WTC11 (cell line): ENCODE measurements around the gene DYSF. TPM values are rescaled to one million over a fixed set of nuclear protein-coding genes. Genes with fewer than 3 reads are reported as not detected.

Source experiments
- ATF2 ChIP-seq: sonication (generic); formaldehyde crosslinking; IDR thresholded peaks from 2 replicates; pipeline ENCODE4 v1.8.1; 2022; ENCODE audit warnings: low read depth, missing genetic modification reagents, borderline replicate concordance
- ATF6 ChIP-seq: sonication (generic); formaldehyde crosslinking; IDR thresholded peaks from 2 replicates; pipeline ENCODE4 v1.8.1; 2023; ENCODE audit warnings: mild to moderate bottlenecking, missing genetic modification reagents
- E2F1 ChIP-seq: sonication (generic); formaldehyde crosslinking; IDR thresholded peaks from 2 replicates; pipeline ENCODE4 v1.8.0; 2022; ENCODE audit warnings: mild to moderate bottlenecking, missing genetic modification reagents
- FOXP1 ChIP-seq: sonication (generic); formaldehyde crosslinking; IDR thresholded peaks from 2 replicates; pipeline ENCODE4 v1.8.0; 2022; ENCODE audit warnings: missing genetic modification reagents, mild to moderate bottlenecking, moderate library complexity, borderline replicate concordance
- IRF2 ChIP-seq: sonication (generic); formaldehyde crosslinking; IDR thresholded peaks from 2 replicates; pipeline ENCODE4 v1.8.0; 2022; ENCODE audit warnings: low read depth, missing genetic modification reagents, borderline replicate concordance
- MLX ChIP-seq: sonication (generic); formaldehyde crosslinking; IDR thresholded peaks from 2 replicates; pipeline ENCODE4 v1.8.1; 2023; ENCODE audit warnings: mild to moderate bottlenecking, missing genetic modification reagents, moderate library complexity
- MYBL2 ChIP-seq: sonication (generic); formaldehyde crosslinking; IDR thresholded peaks from 2 replicates; pipeline ENCODE4 v1.8.1; 2023; ENCODE audit warnings: mild to moderate bottlenecking, moderate library complexity, missing genetic modification reagents
- OVOL2 ChIP-seq: fragments of 250-450 bp; sonication (Bioruptor Pico); IDR thresholded peaks from 2 replicates; pipeline ENCODE4 v1.9.0; 2021; ENCODE audit warnings: mild to moderate bottlenecking, borderline replicate concordance
- SMAD4 ChIP-seq: sonication (generic); formaldehyde crosslinking; IDR thresholded peaks from 2 replicates; pipeline ENCODE4 v1.8.0; 2022; ENCODE audit warnings: mild to moderate bottlenecking, missing genetic modification reagents
- TCF7 ChIP-seq: sonication (generic); formaldehyde crosslinking; IDR thresholded peaks from 2 replicates; pipeline ENCODE4 v1.8.0; 2022; ENCODE audit warnings: mild to moderate bottlenecking, low read depth, missing genetic modification reagents, moderate library complexity
- TEAD1 ChIP-seq: sonication (generic); formaldehyde crosslinking; IDR thresholded peaks from 2 replicates; pipeline ENCODE4 v1.8.0; 2022; ENCODE audit warnings: mild to moderate bottlenecking, missing genetic modification reagents
- ZNF138 ChIP-seq: sonication (generic); formaldehyde crosslinking; conservative IDR thresholded peaks from 2 replicates; pipeline ENCODE4 v1.8.1; 2022; ENCODE audit warnings: mild to moderate bottlenecking, moderate library complexity, missing genetic modification reagents
- ZNF232 ChIP-seq: sonication (generic); formaldehyde crosslinking; IDR thresholded peaks from 2 replicates; pipeline ENCODE4 v1.8.0; 2022; ENCODE audit warnings: mild to moderate bottlenecking, missing genetic modification reagents
- ZNF396 ChIP-seq: fragments of 250-450 bp; sonication (Bioruptor Pico); IDR thresholded peaks from 2 replicates; pipeline ENCODE4 v1.8.0; 2021; ENCODE audit warnings: mild to moderate bottlenecking, moderate library complexity, borderline replicate concordance
- total RNA-seq: library from RNA; stranded (reverse); gene quantifications from 3 replicates; pipeline ENCODE4 v1.2.3, GENCODE V29; 2021
- TF ChIP-seq, protein P1 (sequence below): sonication (generic); formaldehyde crosslinking; IDR thresholded peaks from 2 replicates; pipeline ENCODE4 v1.8.0; 2022; ENCODE audit warnings: mild to moderate bottlenecking, missing genetic modification reagents
- TF ChIP-seq, protein P2 (sequence below): fragments of 250-450 bp; sonication (Bioruptor Pico); IDR thresholded peaks from 2 replicates; pipeline ENCODE4 v1.9.0; 2021; ENCODE audit warnings: mild to moderate bottlenecking, borderline replicate concordance
- TF ChIP-seq, protein P3 (sequence below): sonication (generic); formaldehyde crosslinking; conservative IDR thresholded peaks from 2 replicates; pipeline ENCODE4 v1.8.1; 2022; ENCODE audit warnings: mild to moderate bottlenecking, missing genetic modification reagents
- TF ChIP-seq, protein P4 (sequence below): fragments of 250-450 bp; sonication (Bioruptor Pico); IDR thresholded peaks from 2 replicates; pipeline ENCODE4 v1.9.0; 2021; ENCODE audit warnings: moderate library complexity, mild to moderate bottlenecking, inconsistent platforms, borderline replicate concordance
- TF ChIP-seq, protein P5 (sequence below): sonication (generic); formaldehyde crosslinking; IDR thresholded peaks from 2 replicates; pipeline ENCODE4 v1.8.1; 2022; ENCODE audit warnings: mild to moderate bottlenecking, moderate library complexity, missing genetic modification reagents

DYSF gene
- total RNA-seq, 1 experiment from 2014 or later: 14.8 TPM

GRCh38 chr2:71453404-71454220, at the start of gene DYSF (continued):
- 0 out of 2 replicates have a peak, but pooled peaks have one; percentile 21 for TF ChIP-seq TEAD1
- TF ChIP-seq SMAD4 (CRISPR knock-in tag): 0 out of 2 replicates have a peak, but pooled peaks have one; percentile 5
- 0 out of 2 replicates have a peak, but pooled peaks have one; percentile 51 for TF ChIP-seq ZNF232 (CRISPR knock-in tag)
- TF ChIP-seq, protein P1, sequence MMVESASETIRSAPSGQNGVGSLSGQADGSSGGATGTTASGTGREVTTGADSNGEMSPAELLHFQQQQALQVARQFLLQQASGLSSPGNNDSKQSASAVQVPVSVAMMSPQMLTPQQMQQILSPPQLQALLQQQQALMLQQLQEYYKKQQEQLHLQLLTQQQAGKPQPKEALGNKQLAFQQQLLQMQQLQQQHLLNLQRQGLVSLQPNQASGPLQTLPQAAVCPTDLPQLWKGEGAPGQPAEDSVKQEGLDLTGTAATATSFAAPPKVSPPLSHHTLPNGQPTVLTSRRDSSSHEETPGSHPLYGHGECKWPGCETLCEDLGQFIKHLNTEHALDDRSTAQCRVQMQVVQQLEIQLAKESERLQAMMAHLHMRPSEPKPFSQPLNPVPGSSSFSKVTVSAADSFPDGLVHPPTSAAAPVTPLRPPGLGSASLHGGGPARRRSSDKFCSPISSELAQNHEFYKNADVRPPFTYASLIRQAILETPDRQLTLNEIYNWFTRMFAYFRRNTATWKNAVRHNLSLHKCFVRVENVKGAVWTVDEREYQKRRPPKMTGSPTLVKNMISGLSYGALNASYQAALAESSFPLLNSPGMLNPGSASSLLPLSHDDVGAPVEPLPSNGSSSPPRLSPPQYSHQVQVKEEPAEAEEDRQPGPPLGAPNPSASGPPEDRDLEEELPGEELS (CRISPR knock-in tag): peak; percentile 79
- TF ChIP-seq IRF2 (CRISPR knock-in tag): no peak
- TF ChIP-seq, protein P2, sequence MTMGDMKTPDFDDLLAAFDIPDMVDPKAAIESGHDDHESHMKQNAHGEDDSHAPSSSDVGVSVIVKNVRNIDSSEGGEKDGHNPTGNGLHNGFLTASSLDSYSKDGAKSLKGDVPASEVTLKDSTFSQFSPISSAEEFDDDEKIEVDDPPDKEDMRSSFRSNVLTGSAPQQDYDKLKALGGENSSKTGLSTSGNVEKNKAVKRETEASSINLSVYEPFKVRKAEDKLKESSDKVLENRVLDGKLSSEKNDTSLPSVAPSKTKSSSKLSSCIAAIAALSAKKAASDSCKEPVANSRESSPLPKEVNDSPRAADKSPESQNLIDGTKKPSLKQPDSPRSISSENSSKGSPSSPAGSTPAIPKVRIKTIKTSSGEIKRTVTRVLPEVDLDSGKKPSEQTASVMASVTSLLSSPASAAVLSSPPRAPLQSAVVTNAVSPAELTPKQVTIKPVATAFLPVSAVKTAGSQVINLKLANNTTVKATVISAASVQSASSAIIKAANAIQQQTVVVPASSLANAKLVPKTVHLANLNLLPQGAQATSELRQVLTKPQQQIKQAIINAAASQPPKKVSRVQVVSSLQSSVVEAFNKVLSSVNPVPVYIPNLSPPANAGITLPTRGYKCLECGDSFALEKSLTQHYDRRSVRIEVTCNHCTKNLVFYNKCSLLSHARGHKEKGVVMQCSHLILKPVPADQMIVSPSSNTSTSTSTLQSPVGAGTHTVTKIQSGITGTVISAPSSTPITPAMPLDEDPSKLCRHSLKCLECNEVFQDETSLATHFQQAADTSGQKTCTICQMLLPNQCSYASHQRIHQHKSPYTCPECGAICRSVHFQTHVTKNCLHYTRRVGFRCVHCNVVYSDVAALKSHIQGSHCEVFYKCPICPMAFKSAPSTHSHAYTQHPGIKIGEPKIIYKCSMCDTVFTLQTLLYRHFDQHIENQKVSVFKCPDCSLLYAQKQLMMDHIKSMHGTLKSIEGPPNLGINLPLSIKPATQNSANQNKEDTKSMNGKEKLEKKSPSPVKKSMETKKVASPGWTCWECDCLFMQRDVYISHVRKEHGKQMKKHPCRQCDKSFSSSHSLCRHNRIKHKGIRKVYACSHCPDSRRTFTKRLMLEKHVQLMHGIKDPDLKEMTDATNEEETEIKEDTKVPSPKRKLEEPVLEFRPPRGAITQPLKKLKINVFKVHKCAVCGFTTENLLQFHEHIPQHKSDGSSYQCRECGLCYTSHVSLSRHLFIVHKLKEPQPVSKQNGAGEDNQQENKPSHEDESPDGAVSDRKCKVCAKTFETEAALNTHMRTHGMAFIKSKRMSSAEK (CRISPR knock-in tag): no peak
- no peak for TF ChIP-seq E2F1 (CRISPR knock-in tag)
- no peak for TF ChIP-seq ZNF396
- no peak for TF ChIP-seq MYBL2 (CRISPR knock-in tag)
- TF ChIP-seq TCF7 (CRISPR knock-in tag): no peak
- TF ChIP-seq, protein P3, sequence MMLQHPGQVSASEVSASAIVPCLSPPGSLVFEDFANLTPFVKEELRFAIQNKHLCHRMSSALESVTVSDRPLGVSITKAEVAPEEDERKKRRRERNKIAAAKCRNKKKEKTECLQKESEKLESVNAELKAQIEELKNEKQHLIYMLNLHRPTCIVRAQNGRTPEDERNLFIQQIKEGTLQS (CRISPR knock-in tag): no peak
- TF ChIP-seq, protein P4, sequence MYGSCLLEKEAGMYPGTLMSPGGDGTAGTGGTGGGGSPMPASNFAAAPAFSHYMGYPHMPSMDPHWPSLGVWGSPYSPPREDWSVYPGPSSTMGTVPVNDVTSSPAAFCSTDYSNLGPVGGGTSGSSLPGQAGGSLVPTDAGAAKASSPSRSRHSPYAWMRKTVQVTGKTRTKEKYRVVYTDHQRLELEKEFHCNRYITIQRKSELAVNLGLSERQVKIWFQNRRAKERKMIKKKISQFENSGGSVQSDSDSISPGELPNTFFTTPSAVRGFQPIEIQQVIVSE (CRISPR knock-in tag): no peak
- no peak for TF ChIP-seq ATF2
- TF ChIP-seq, protein P5, sequence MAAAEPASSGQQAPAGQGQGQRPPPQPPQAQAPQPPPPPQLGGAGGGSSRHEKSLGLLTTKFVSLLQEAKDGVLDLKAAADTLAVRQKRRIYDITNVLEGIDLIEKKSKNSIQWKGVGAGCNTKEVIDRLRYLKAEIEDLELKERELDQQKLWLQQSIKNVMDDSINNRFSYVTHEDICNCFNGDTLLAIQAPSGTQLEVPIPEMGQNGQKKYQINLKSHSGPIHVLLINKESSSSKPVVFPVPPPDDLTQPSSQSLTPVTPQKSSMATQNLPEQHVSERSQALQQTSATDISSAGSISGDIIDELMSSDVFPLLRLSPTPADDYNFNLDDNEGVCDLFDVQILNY (CRISPR knock-in tag): no peak
- no peak for TF ChIP-seq MLX
- no peak for TF ChIP-seq FOXP1
- no peak for TF ChIP-seq OVOL2
- no peak for TF ChIP-seq ZNF138 (CRISPR knock-in tag)
- no peak for TF ChIP-seq ATF6 (CRISPR knock-in tag)
